Stomach (tissue), 4 donors: ENCODE results near the gene GADL1.

Source experiments
- EP300 ChIP-seq: sonication (generic); formaldehyde crosslinking; IDR thresholded peaks from one replicate; pipeline ENCODE4 v1.6.1; 2017; ENCODE audit warnings: antibody characterized with exemption
- POLR2A ChIP-seq, 4 donors: fragments of 450-650 bp; IDR thresholded peaks; one replicate each; pipeline ENCODE4 v1.6.1; 2016; ENCODE audit warnings: antibody characterized with exemption in 4 of 4, control low read depth in 2 of 4, mild to moderate bottlenecking in 1 of 4, moderate library complexity in 1 of 4
- POLR2AphosphoS5 ChIP-seq, 3 donors: sonication (generic); formaldehyde crosslinking; IDR thresholded peaks; one replicate each; pipeline ENCODE4 v1.6.1; 2016; ENCODE audit warnings: antibody characterized with exemption in 3 of 3
- TF ChIP-seq, protein P1 (sequence below), 7 experiments: fragments of 450-650 bp in 4 of 7; fragments of 200-600 bp in 3 of 7; sonication (generic) in 3 of 7; IDR thresholded peaks; one replicate each; pipeline ENCODE4 v1.5.1; 2016 to 2019; ENCODE audit warnings: antibody characterized with exemption in 7 of 7, control low read depth in 2 of 7, mild to moderate bottlenecking in 1 of 7

DNA sequence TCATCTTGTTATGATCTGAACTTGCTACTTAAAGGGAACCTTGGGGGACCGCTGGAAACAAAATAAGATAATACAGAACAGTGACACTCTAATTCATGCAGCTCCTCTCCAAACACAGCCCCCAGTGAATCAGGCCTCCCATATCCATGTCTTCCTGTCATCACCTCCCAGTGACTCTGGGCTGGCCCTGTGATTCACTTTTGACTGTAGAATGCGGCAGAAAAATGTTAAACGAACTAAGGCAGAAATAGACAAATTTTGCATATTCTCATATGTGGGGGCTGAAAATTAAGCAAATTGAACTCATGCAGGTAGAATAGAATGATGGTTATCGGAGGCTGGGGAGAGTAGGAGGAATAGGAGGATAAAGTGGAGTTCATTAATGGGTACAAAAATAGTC lies 20.2 kb upstream of the GADL1 start:
- TF ChIP-seq, protein P1, sequence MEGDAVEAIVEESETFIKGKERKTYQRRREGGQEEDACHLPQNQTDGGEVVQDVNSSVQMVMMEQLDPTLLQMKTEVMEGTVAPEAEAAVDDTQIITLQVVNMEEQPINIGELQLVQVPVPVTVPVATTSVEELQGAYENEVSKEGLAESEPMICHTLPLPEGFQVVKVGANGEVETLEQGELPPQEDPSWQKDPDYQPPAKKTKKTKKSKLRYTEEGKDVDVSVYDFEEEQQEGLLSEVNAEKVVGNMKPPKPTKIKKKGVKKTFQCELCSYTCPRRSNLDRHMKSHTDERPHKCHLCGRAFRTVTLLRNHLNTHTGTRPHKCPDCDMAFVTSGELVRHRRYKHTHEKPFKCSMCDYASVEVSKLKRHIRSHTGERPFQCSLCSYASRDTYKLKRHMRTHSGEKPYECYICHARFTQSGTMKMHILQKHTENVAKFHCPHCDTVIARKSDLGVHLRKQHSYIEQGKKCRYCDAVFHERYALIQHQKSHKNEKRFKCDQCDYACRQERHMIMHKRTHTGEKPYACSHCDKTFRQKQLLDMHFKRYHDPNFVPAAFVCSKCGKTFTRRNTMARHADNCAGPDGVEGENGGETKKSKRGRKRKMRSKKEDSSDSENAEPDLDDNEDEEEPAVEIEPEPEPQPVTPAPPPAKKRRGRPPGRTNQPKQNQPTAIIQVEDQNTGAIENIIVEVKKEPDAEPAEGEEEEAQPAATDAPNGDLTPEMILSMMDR (IDR thresholded peaks at IDR 0.05) = no peak
- TF ChIP-seq POLR2A (IDR thresholded peaks at IDR 0.05) (no peak), EP300 (no peak), POLR2AphosphoS5 (IDR thresholded peaks at IDR 0.05) (no peak)
